Measurements from ENCODE around the gene PACSIN3.

- TF ChIP-seq CTCF (IDR thresholded peaks at IDR 0.05; ENCODE audit: low read depth, low read length, poor library complexity, severe bottlenecking) (no peak), EZH2phosphoT487 (IDR thresholded peaks at IDR 0.05; ENCODE audit: borderline replicate concordance, low read length) (no peak)
These were observed 28.0 kb downstream of the PACSIN3 start for GRCh38 chr11:47158242-47158641.
